NB4 (cell line): ENCODE results near the gene CASP5.
"Not testable (repeated sequence)": the region's sequence is repeated elsewhere in the genome, so short reads cannot be mapped to it uniquely, and the experiment has no call there.

Source experiments
- DNase-seq: peaks from one replicate; pipeline ENCODE4 v3.0.0; 2010; ENCODE audit warnings: low read depth
- H3K4me3 ChIP-seq: one replicate; pipeline ENCODE4 v1.5.1; 2011; ENCODE audit warnings: mild to moderate bottlenecking, low read depth, low read length, moderate library complexity
- MYC ChIP-seq: IDR thresholded peaks from 2 replicates; pipeline ENCODE4 v1.6.1; 2011; ENCODE audit warnings: low read depth, low read length
- POLR2A ChIP-seq: IDR thresholded peaks from 2 replicates; pipeline ENCODE4 v1.6.1; 2011; ENCODE audit warnings: mild to moderate bottlenecking; ENCODE audit not compliant: insufficient read length; ENCODE audit errors: extremely low read depth
- TF ChIP-seq, protein P1 (sequence below): IDR thresholded peaks from one replicate; pipeline ENCODE4 v1.5.1; 2012; ENCODE audit warnings: low read depth, low read length
- TF ChIP-seq, protein P2 (sequence below): IDR thresholded peaks from 2 replicates; pipeline ENCODE4 v1.6.1; 2011; ENCODE audit warnings: low read depth, low read length

CASP5 gene

DNA sequence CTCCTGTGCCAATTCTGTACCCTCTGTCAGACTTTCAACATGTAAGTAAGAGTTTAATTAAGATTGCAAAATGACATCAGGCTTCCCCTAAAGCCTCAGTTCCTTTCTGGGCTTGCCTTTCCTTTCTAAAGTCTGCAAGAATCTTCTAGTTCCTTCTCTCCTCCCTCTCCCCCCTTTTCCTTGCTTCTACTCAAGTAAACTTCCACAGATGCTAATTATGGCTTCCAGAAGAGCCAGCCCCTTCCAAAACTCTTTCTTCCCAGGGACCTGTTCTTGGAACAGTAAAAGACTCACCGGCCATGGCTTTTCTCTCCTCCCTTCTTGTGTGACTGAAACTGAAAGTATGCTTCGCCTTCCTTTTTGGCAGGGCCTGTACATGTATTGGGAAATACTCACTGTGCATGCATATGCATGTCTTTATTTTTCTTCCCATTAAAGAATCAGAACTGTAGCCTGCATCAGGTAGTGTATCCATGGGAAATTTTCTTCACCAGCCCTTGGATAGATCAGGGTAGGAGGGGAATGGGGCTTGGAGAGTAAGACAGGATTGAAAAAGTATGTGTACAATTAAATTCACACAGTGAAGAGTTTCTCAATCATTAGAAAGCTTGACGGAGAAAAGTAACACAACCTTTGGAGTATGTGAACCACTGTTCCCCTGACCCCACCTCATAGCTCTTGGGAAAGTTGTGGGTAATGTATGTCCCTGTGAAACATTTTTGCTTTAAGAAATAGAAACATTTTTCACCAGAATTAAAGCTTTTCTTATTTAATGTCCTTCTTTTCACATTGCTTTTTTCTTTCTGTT, 12.0 kb upstream of the CASP5 start, which contains the start of gene CASP1:
CASP1 (minus strand) TSS at position 332 of the 808 bp plus-strand sequence; CDS start at position 301, 31 bp downstream.
- H3K4me3 ChIP-seq, result peak within 1 kb of the TSS; percentile 64

DNA sequence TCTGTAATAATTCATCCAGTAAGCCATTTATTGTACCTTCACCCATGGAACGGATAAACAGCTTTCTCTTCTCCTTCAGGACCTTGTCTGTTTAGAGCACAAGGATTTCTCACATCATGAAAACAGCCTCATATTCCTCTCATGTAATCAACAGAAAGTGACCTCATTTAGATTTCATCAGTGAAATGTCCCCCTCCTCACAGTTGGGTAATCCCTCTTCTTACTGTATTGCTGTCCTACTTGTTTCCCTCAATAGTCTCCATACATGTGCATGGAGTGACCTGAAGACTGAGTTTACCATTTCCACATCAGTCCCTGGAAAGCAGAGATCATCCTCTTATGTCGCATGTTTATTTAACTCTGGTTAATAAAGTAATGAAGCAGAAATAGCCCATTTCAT, 11.4 kb upstream of the CASP5 start:
- DNase-seq, result not testable (repeated sequence)
- peak overlapping the region; percentile 64 for H3K4me3 ChIP-seq

More for the DNA sequence above, 12.0 kb upstream of the CASP5 start, which contains the start of gene CASP1:
- DNase-seq, result peak; percentile 83
- TF ChIP-seq MYC, result no peak
- TF ChIP-seq, protein P1, sequence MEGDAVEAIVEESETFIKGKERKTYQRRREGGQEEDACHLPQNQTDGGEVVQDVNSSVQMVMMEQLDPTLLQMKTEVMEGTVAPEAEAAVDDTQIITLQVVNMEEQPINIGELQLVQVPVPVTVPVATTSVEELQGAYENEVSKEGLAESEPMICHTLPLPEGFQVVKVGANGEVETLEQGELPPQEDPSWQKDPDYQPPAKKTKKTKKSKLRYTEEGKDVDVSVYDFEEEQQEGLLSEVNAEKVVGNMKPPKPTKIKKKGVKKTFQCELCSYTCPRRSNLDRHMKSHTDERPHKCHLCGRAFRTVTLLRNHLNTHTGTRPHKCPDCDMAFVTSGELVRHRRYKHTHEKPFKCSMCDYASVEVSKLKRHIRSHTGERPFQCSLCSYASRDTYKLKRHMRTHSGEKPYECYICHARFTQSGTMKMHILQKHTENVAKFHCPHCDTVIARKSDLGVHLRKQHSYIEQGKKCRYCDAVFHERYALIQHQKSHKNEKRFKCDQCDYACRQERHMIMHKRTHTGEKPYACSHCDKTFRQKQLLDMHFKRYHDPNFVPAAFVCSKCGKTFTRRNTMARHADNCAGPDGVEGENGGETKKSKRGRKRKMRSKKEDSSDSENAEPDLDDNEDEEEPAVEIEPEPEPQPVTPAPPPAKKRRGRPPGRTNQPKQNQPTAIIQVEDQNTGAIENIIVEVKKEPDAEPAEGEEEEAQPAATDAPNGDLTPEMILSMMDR, result no peak
- no peak for TF ChIP-seq POLR2A
- TF ChIP-seq, protein P2, sequence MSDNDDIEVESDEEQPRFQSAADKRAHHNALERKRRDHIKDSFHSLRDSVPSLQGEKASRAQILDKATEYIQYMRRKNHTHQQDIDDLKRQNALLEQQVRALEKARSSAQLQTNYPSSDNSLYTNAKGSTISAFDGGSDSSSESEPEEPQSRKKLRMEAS, result no peak

DNA sequence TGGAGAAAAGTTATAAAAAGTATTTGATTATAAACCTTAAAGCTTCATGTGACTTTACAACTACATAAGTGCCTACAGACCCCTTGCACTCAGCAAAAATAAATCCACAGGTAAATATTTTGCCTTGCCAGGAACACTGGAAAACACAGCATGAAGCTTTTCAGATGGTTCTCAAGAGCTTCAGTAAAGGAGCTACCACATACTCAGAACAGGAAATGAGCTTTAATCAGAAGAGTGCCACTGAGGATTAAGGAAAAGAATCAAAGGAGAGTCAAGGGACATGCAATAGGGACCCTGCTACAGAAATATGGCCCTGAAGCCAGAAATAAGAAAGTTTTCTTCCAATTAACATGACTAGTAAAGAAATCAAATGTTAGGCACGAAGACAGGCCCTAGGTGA, 10.8 kb upstream of the CASP5 start:
- no peak for DNase-seq
- no peak for TF ChIP-seq POLR2A
- TF ChIP-seq MYC, result no peak
- TF ChIP-seq, protein P2, result no peak
- TF ChIP-seq, protein P1, result no peak
- H3K4me3 ChIP-seq, result peak overlapping the region; percentile 64

DNA sequence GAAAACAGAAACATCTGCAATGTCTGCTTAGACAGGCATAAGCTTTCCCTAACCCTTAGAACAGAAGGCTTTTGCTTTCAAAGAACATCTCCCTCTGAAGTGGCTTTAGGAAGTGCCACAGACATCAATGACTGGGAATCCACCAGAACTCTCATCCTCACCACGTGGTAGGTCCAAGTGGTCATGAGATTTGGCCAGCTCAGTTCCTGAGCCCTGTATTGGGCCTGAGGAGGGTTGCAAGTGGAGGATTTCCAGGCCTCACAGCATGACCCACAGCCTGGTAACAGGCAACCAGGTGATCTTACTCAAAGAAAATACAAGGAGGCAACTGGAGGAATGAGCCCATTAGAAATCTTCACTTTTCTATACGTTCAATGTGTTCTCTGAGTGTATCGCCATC, 10.4 kb upstream of the CASP5 start:
- no peak for TF ChIP-seq MYC
- TF ChIP-seq, protein P2, result no peak
- TF ChIP-seq, protein P1, result no peak
- no peak for TF ChIP-seq POLR2A
- no peak overlapping the region for H3K4me3 ChIP-seq
- no peak for DNase-seq

DNA sequence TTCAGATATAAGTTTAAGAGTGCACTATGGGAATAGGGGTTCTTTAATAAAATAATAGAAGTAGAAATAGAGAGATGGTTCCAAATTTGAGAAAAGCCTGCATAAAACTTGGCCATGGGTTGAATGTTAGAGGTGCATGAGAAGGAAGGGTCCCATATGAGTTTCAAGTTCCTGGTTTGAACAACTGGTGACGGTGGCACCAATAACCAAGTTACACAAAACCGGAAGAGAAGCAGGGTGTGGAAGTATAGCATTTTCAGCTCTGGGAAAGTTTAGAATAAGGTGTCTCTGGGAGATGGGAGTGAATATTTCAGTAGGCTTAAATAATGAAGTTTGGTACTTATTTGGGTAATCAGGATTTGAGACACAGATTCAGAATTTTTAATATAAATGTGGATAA, 9.5 kb upstream of the CASP5 start:
- TF ChIP-seq, protein P2, result no peak
- TF ChIP-seq MYC (no peak), POLR2A (no peak)
- TF ChIP-seq, protein P1, result no peak
- H3K4me3 ChIP-seq, result no peak overlapping the region
- DNase-seq, result no peak

DNA sequence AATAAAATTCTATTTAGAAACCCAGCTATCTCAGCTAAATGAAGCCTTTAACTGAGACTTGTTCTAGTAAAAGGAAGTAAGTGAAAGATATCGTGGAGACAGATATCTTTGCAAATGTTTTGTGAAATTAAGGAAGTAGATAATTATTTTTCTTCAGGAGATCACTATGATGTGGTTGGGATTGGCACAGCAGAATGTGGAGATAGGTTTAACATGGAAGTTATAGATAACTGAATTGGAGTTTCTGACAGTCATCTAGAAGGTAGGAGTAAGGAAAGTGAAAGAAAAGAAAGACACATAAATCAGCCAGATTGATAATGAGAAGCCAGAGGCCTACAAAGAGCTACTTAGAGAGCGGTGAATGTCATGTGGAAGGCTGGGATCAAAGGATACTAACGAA, 4.7 kb upstream of the CASP5 start:
- no peak overlapping the region for H3K4me3 ChIP-seq
- peak; percentile 24 for DNase-seq
- TF ChIP-seq, protein P2, result no peak
- no peak for TF ChIP-seq POLR2A
